H1 (cell line): ENCODE results near the gene SEC16A. TPM values are rescaled to one million over a fixed set of nuclear protein-coding genes. Genes with fewer than 3 reads are reported as not detected.

Source experiments
- CTCF ChIA-PET: fragments of 300-600 bp; sonication (Branson Sonifier 250); formaldehyde crosslinking; loops from one replicate; lab custom pipeline; 2021; ENCODE audit not compliant: partially characterized antibody; lab: Charles Lee
- POLR2A ChIA-PET: fragments of 300-600 bp; sonication (Branson Sonifier 250); formaldehyde crosslinking; loops from one replicate; lab custom pipeline; 2021; ENCODE audit warnings: inconsistent platforms; ENCODE audit not compliant: partially characterized antibody; lab: Charles Lee
- DNase-seq, 2 experiments: peaks; one replicate each; pipeline versions ENCODE4 v3.0.0 to v3.0.0-alpha.2; 2010 to 2022; ENCODE audit warnings: low spot score in 2 of 2, low read depth in 1 of 2, mixed read lengths in 1 of 2
- FAIRE-seq: peaks from 2 replicates; lab custom pipeline; 2011; peaks lifted over from hg19 to GRCh38; lab: Jason Lieb, UNC
- H2AFZ ChIP-seq: 2 replicates; pipeline ENCODE4 v1.8.1; 2012; ENCODE audit warnings: low read length, inconsistent platforms
- H2AK5ac ChIP-seq: 2 replicates; pipeline ENCODE4 v1.6.1; 2013; ENCODE audit warnings: low read depth, low read length
- H2BK120ac ChIP-seq: replicated peaks from 2 replicates; pipeline ENCODE3; 2013; ENCODE audit warnings: low read depth, low read length, inconsistent platforms
- H2BK12ac ChIP-seq: 2 replicates; pipeline ENCODE4 v1.6.1; 2013; ENCODE audit warnings: low read depth, low read length
- H2BK15ac ChIP-seq: 2 replicates; pipeline ENCODE4 v1.6.1; 2013; ENCODE audit warnings: low read length
- H2BK20ac ChIP-seq: 2 replicates; pipeline ENCODE4 v1.6.1; 2013; ENCODE audit warnings: low read length
- H2BK5ac ChIP-seq: 2 replicates; pipeline ENCODE4 v1.6.1; 2013; ENCODE audit warnings: low read depth, low read length
- H3K14ac ChIP-seq: 2 replicates; pipeline ENCODE4 v1.6.1; 2013; ENCODE audit warnings: inconsistent platforms; ENCODE audit not compliant: insufficient read length
- H3K18ac ChIP-seq: 2 replicates; pipeline ENCODE4 v1.6.1; 2013; ENCODE audit warnings: low read length; ENCODE audit errors: extremely low read depth
- H3K23ac ChIP-seq: 2 replicates; pipeline ENCODE4 v1.6.1; 2013; ENCODE audit warnings: inconsistent platforms; ENCODE audit not compliant: insufficient read length
- H3K23me2 ChIP-seq: 2 replicates; pipeline ENCODE4 v1.6.1; 2013; ENCODE audit warnings: low read depth, low read length
- H3K27ac ChIP-seq: 2 replicates; pipeline ENCODE4 v1.6.1; 2011; ENCODE audit warnings: low read depth, low read length, inconsistent platforms
- H3K27me3 ChIP-seq, 4 experiments: replicated peaks in 1 of 4; 1 replicate in 1 of 4; 2 replicates in 3 of 4; pipeline versions ENCODE4 v1.6.1 to v1.8.1; 2011 to 2013; ENCODE audit warnings: low read length in 3 of 4, mild to moderate bottlenecking in 3 of 4, inconsistent platforms in 2 of 4, mixed read lengths in 2 of 4, moderate library complexity in 1 of 4; ENCODE audit not compliant: control insufficient read depth in 3 of 4, insufficient read depth in 3 of 4; ENCODE audit errors: extremely low read depth in 1 of 4
- H3K36me3 ChIP-seq, 4 experiments: 2 replicates each; pipeline versions ENCODE4 v1.6.1 to v1.8.1; 2011 to 2013; ENCODE audit warnings: mild to moderate bottlenecking in 4 of 4, low read length in 3 of 4, moderate library complexity in 2 of 4, control low read depth in 1 of 4, inconsistent platforms in 1 of 4; ENCODE audit not compliant: insufficient read depth in 4 of 4, control insufficient read depth in 2 of 4
- H3K4ac ChIP-seq: replicated peaks from 2 replicates; pipeline ENCODE3; 2013; ENCODE audit warnings: low read length, low read depth, mixed read lengths, inconsistent platforms; ENCODE audit not compliant: insufficient read length
- H3K4me1 ChIP-seq, 4 experiments: replicated peaks in 1 of 4; 1 replicate in 1 of 4; 2 replicates in 3 of 4; pipeline versions ENCODE4 v1.6.1 to v1.8.1; 2011 to 2013; ENCODE audit warnings: low read length in 3 of 4, inconsistent platforms in 2 of 4, mixed read lengths in 1 of 4; ENCODE audit not compliant: insufficient read depth in 4 of 4, control insufficient read depth in 3 of 4
- H3K4me2 ChIP-seq, 2 experiments: 2 replicates each; pipeline versions ENCODE4 v1.6.1 to v1.8.1; 2011 to 2013; ENCODE audit warnings: low read depth in 2 of 2, low read length in 2 of 2, control low read depth in 1 of 2, inconsistent platforms in 1 of 2, mild to moderate bottlenecking in 1 of 2; ENCODE audit not compliant: insufficient read depth in 1 of 2
- H3K4me3 ChIP-seq, 4 experiments: fragments of 200-600, 300-600 bp in 1 of 4; sonication (generic), shearing (Covaris generic), sonication (Bioruptor Twin) in 1 of 4; 2 replicates each; pipeline versions ENCODE4 v1.5.1 to v1.8.1; 2011 to 2016; ENCODE audit warnings: low read length in 4 of 4, low read depth in 3 of 4, control low read depth in 2 of 4, inconsistent platforms in 2 of 4, mild to moderate bottlenecking in 2 of 4, mixed read lengths in 1 of 4, moderate library complexity in 1 of 4; ENCODE audit not compliant: insufficient read depth in 2 of 4; ENCODE audit errors: extremely low read depth in 1 of 4
- H3K56ac ChIP-seq: replicated peaks from 2 replicates; pipeline ENCODE3; 2013; ENCODE audit warnings: low read depth, mild to moderate bottlenecking, mixed read lengths, low read length, inconsistent platforms; ENCODE audit not compliant: insufficient read length
- H3K79me1 ChIP-seq: 2 replicates; pipeline ENCODE4 v1.6.1; 2013; ENCODE audit warnings: low read depth, low read length, control low read depth
- H3K79me2 ChIP-seq, 2 experiments: 2 replicates each; pipeline versions ENCODE4 v1.6.1 to v1.8.1; 2012 to 2013; ENCODE audit warnings: low read length in 2 of 2, mild to moderate bottlenecking in 2 of 2, inconsistent platforms in 1 of 2; ENCODE audit not compliant: insufficient read depth in 2 of 2, control insufficient read depth in 1 of 2
- H3K9ac ChIP-seq, 4 experiments: replicated peaks in 1 of 4; 1 replicate in 1 of 4; 2 replicates in 3 of 4; pipeline versions ENCODE4 v1.6.1 to v1.8.1; 2011 to 2013; ENCODE audit warnings: low read depth in 3 of 4, low read length in 3 of 4, control low read depth in 2 of 4, mild to moderate bottlenecking in 2 of 4, moderate library complexity in 2 of 4, inconsistent platforms in 1 of 4; ENCODE audit errors: extremely low read depth in 1 of 4
- H3K9me3 ChIP-seq, 2 experiments: 2 replicates each; pipeline versions ENCODE4 v1.6.1 to v1.8.1; 2012 to 2013; ENCODE audit warnings: mild to moderate bottlenecking in 2 of 2, moderate library complexity in 2 of 2, control low read depth in 1 of 2, inconsistent platforms in 1 of 2, low read depth in 1 of 2, low read length in 1 of 2, mixed read lengths in 1 of 2; ENCODE audit not compliant: insufficient read depth in 2 of 2
- H4K20me1 ChIP-seq, 2 experiments: replicated peaks in 1 of 2; 2 replicates each; pipeline versions ENCODE3 to v1.8.1; 2011 to 2013; ENCODE audit warnings: inconsistent platforms in 2 of 2, low read length in 2 of 2, mild to moderate bottlenecking in 1 of 2; ENCODE audit not compliant: insufficient read depth in 2 of 2, control insufficient read depth in 1 of 2
- H4K5ac ChIP-seq: 2 replicates; pipeline ENCODE4 v1.6.1; 2013; ENCODE audit warnings: low read length, low read depth, mixed read lengths, inconsistent platforms; ENCODE audit not compliant: insufficient read length
- H4K8ac ChIP-seq: 2 replicates; pipeline ENCODE4 v1.8.0; 2013; ENCODE audit warnings: mild to moderate bottlenecking, moderate library complexity, low read length, inconsistent platforms; ENCODE audit not compliant: insufficient read depth; ENCODE audit errors: extremely low read depth
- H4K91ac ChIP-seq: replicated peaks from 2 replicates; pipeline ENCODE3; 2013; ENCODE audit warnings: low read length, mixed read lengths, inconsistent platforms; ENCODE audit not compliant: insufficient read length
- ATF3 ChIP-seq: IDR thresholded peaks from 2 replicates; pipeline ENCODE4 v1.6.1; 2011; ENCODE audit warnings: low read depth, mild to moderate bottlenecking, low read length; ENCODE audit not compliant: insufficient read depth
- BACH1 ChIP-seq: IDR thresholded peaks from 2 replicates; pipeline ENCODE4 v1.6.1; 2012; ENCODE audit warnings: low read length, improper control_type of control experiment
- CEBPB ChIP-seq: IDR thresholded peaks from 2 replicates; pipeline ENCODE4 v1.6.1; 2012; ENCODE audit warnings: low read depth, low read length
- CTCF ChIP-seq, 3 experiments: IDR thresholded peaks; 1 replicate in 2 of 3; 2 replicates in 1 of 3; pipeline versions ENCODE4 v1.5.1 to v1.6.1; 2011; ENCODE audit warnings: low read length in 3 of 3, mild to moderate bottlenecking in 3 of 3, inconsistent platforms in 2 of 3, low read depth in 1 of 3, moderate library complexity in 1 of 3; ENCODE audit not compliant: insufficient read depth in 1 of 3; ENCODE audit errors: control extremely low read depth in 1 of 3
- E2F6 ChIP-seq: IDR thresholded peaks from 2 replicates; pipeline ENCODE4 v1.6.1; 2012; ENCODE audit warnings: inconsistent platforms
- GTF2F1 ChIP-seq: IDR thresholded peaks from 2 replicates; pipeline ENCODE4 v1.6.1; 2012; ENCODE audit warnings: low read depth, low read length, improper control_type of control experiment, borderline replicate concordance
- JUND ChIP-seq: IDR thresholded peaks from 2 replicates; pipeline ENCODE4 v1.6.1; 2011; ENCODE audit warnings: mild to moderate bottlenecking, improper control_type of control experiment, low read length
- MAFK ChIP-seq: IDR thresholded peaks from 2 replicates; pipeline ENCODE4 v1.6.1; 2012; ENCODE audit warnings: low read depth, mild to moderate bottlenecking, improper control_type of control experiment, low read length
- RBBP5 ChIP-seq: IDR thresholded peaks from 2 replicates; pipeline ENCODE4 v1.7.1; 2012; ENCODE audit warnings: low read depth, mild to moderate bottlenecking, inconsistent platforms, low read length, moderate library complexity, borderline replicate concordance
- SP2 ChIP-seq: IDR thresholded peaks from 2 replicates; pipeline ENCODE4 v1.6.1; 2012; ENCODE audit warnings: mild to moderate bottlenecking, low read length, inconsistent platforms
- TAF1 ChIP-seq: IDR thresholded peaks from 2 replicates; pipeline ENCODE4 v1.6.1; 2011; ENCODE audit warnings: mild to moderate bottlenecking, low read depth, low read length
- WGBS, 2 experiments: shearing (Covaris generic) in 1 of 2; methylation state at CpG; one replicate each; pipeline versions ENCODE4 v1.1.6 to v1.1.7; 2013 to 2015; ENCODE audit warnings: low lambda C conversion rate in 2 of 2, mixed read lengths in 2 of 2, inconsistent platforms in 1 of 2, low coverage in 1 of 2, missing lambda C conversion rate in 1 of 2; ENCODE audit not compliant: insufficient replicate concordance in 2 of 2, insufficient coverage in 1 of 2, insufficient read length in 1 of 2; ENCODE audit errors: extremely low coverage in 1 of 2, missing lambda C conversion rate in 1 of 2; 5-methylcytosine and 5-hydroxymethylcytosine counted together
- polyA plus RNA-seq, 7 experiments: library from polyadenylated mRNA; depleted of rRNA in 3 of 7; stranded (reverse) in 5 of 7; unstranded in 2 of 7; fragments of >200 nt in 5 of 7; fragments of 200-250 nt in 2 of 7; gene quantifications; 1 replicate in 5 of 7; 2 replicates in 1 of 7; 4 replicates in 1 of 7; pipeline versions ENCODE4 v1.2.1 to v1.2.3, GENCODE V29; 2011 to 2013; ENCODE audit warnings: missing spikeins in 2 of 7, mixed read lengths in 2 of 7
- total RNA-seq: library from RNA; stranded (reverse); fragmentation: NEBNext Ultra II Directional; extraction: Animal tissue kit (Norgen Biotek cat#: 25700); gene quantifications from 2 replicates; pipeline ENCODE4 v1.2.1, GENCODE V29; 2021

SEC16A gene
- total and polyA plus RNA-seq, 2 of the 8 experiments (the other 6 are each of a cell fraction or from before 2014, with no cell fraction given), result 21.6 to 49.0 TPM

DNA sequence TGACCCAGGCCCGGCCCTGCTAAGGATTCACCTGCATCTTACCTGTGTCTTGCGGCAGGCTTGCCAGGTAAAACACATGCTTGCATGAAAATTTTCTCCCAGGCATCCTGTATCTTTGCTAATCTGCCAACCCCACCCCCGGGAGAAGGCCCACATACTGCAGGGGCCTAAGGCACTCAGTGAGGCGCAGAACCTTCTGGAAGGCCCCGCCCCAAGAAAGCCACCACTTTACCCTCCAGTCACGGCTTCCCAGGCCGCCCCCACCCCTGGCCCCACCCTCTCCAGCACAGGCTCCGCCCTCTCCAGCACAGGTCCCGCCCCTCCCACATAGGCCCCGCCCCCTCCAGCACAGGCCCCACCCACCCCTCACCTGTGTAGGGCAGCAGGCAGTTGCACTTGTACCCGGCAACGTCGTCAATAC, 29.8 kb upstream of the SEC16A start:
- Histone ChIP-seq H2BK5ac (0 out of 2 replicates have a peak overlapping the region, but pooled peaks have one; percentile 10), H3K79me1 (no peaks in the 10 kb centered on the region), H3K27ac (no peak overlapping the region), H4K5ac (no peak overlapping the region), H3K27me3 (no peaks in the 10 kb centered on the region), H3K14ac (no peak overlapping the region), H2AFZ (no peak overlapping the region), H4K20me1 (peaks cover 4 to 15% of the 10 kb centered on the region in 2 experiments), H4K91ac (no peak overlapping the region), H2BK12ac (no peak overlapping the region), H3K4me1 (no peaks in the 10 kb centered on the region), H2BK15ac (no peak overlapping the region), H2BK120ac (no peak overlapping the region), H4K8ac (no peak overlapping the region), H3K56ac (no peak overlapping the region), H3K23ac (no peak overlapping the region), H3K4me3 (no peak overlapping the region), H3K23me2 (no peaks in the 10 kb centered on the region), H3K9ac (no peak overlapping the region), H2BK20ac (no peak overlapping the region), H3K4ac (no peak overlapping the region), H3K36me3 (peaks cover 26 to 91% (median 44%) of the 10 kb centered on the region in 4 experiments), H3K4me2 (no peak overlapping the region), H2AK5ac (no peak overlapping the region), H3K9me3 (no peaks in the 10 kb centered on the region), H3K18ac (no peak overlapping the region), H3K79me2 (no peaks in the 10 kb centered on the region)
- WGBS, 2 experiments, result 94% methylated on average over 8 of the region's 13 CpGs; no CpG with 5 or more reads in 1 of the 2 experiments
- DNase-seq (no peak), FAIRE-seq (no peak)
- CTCF ChIA-PET, result interaction anchor here (0.7 to 0.8 kb wide), 2 partner anchors 25 to 119 kb away, joined by 3 read pairs; no protein-coding TSS in a partner anchor
- POLR2A ChIA-PET, result no interaction called here
- TF ChIP-seq GTF2F1 (no peak), ATF3 (no peak), BACH1 (no peak), E2F6 (no peak), MAFK (no peak), SP2 (no peak), CTCF (IDR thresholded peaks at IDR 0.05; ENCODE audit: control extremely low read depth in 1 of 3, insufficient read depth in 1 of 3, low read depth in 1 of 3, low read length in 3 of 3) (no peak), TAF1 (no peak), RBBP5 (no peak), CEBPB (no peak), JUND (no peak)
